ENCODE data around the gene U2AF2. TPM values are rescaled to one million over a fixed set of nuclear protein-coding genes. Genes with fewer than 3 reads are reported as not detected.

U2AF2 gene
- total and polyA plus RNA-seq, 2 of the 8 experiments (the other 6 are each of a cell fraction or from before 2014, with no cell fraction given), result 162 to 252 TPM

DNA sequence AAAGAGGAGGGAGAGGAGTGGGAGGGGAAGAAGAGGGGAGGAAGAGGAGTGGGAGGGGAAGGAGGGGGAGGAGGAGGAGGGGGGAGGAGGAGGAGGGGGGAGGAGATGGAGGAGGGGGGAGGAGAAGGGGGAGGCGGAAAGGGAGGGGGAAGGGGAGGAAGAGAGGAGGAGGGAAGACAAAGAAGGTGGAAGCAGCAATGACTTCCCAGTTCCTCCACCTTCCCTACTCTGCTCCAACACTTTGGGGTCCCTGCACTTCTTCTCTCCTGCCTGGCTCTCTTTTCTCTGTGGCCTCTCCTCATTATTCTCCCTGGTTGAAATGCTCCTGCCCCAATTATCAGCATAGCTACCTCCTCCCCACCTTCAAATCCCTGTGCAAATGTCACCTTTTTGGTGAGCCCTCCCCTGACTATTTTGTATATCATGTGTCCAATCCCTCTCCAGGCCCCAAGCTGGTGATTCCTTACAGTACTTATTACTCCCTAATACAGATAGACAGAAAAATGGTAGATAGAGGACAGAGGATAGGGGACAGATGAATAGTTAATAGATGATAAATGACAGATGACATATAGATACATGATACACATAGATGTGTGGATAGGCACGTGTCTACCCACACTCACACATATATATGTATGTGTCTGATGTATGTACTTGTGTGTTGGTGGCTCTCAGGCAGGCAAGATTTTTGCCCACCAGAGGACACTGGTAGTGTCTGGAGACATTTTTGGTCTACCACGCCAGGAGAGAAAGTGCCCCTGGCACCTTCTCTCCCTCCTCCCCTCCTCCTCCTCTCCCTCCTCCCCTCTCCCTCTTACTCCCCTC, 58.2 kb downstream of the U2AF2 start:
- H3K23me2 ChIP-seq (ENCODE audit: low read depth, low read length), result no peaks in the 10 kb centered on the region
- H3K4me3 ChIP-seq (ENCODE audit: extremely low read depth in 1 of 4, insufficient read depth in 2 of 4, low read depth in 3 of 4, low read length in 4 of 4), result no peak overlapping the region
- no peak overlapping the region for H3K27ac ChIP-seq (ENCODE audit: low read depth, low read length)
- H3K79me1 ChIP-seq (ENCODE audit: low read depth, low read length), result no peaks in the 10 kb centered on the region
- no peak overlapping the region for H3K14ac ChIP-seq (ENCODE audit: insufficient read length)
- H3K4me2 ChIP-seq (ENCODE audit: insufficient read depth in 1 of 2, low read depth in 2 of 2, low read length in 2 of 2), result no peak overlapping the region
- H3K79me2 ChIP-seq (ENCODE audit: control insufficient read depth in 1 of 2, insufficient read depth in 2 of 2, low read length in 2 of 2), result no peaks in the 10 kb centered on the region
- no peak overlapping the region for H4K8ac ChIP-seq (ENCODE audit: extremely low read depth, insufficient read depth, low read length)
- POLR2A ChIA-PET (ENCODE audit: partially characterized antibody), result no interaction called here
- CTCF ChIA-PET (ENCODE audit: partially characterized antibody), result no interaction called here
- no peak overlapping the region for H2BK120ac ChIP-seq (replicated peaks; ENCODE audit: low read depth, low read length)
- H4K20me1 ChIP-seq (replicated peaks in 1 of 2; ENCODE audit: control insufficient read depth in 1 of 2, insufficient read depth in 2 of 2, low read length in 2 of 2), result no peaks in the 10 kb centered on the region
- H2AFZ ChIP-seq (ENCODE audit: low read length), result no peak overlapping the region
- no peak overlapping the region for H2AK5ac ChIP-seq (ENCODE audit: low read depth, low read length)
- peaks cover 53 to 70% of the 10 kb centered on the region in 2 experiments for H3K9me3 ChIP-seq (ENCODE audit: insufficient read depth in 2 of 2, low read depth in 1 of 2, low read length in 1 of 2)
- WGBS, 2 experiments (ENCODE audit: extremely low coverage in 1 of 2, insufficient coverage in 1 of 2, insufficient read length in 1 of 2, insufficient replicate concordance in 2 of 2, low coverage in 1 of 2, low lambda C conversion rate in 2 of 2, missing lambda C conversion rate in 1 of 2), result 73% methylated on average over 1 of the region's 3 CpGs; no CpG with 5 or more reads in 1 of the 2 experiments
- H4K5ac ChIP-seq (ENCODE audit: insufficient read length, low read depth, low read length), result no peak overlapping the region
- FAIRE-seq, result no peak
- H3K9ac ChIP-seq (replicated peaks in 1 of 4; ENCODE audit: extremely low read depth in 1 of 4, low read depth in 3 of 4, low read length in 3 of 4), result no peak overlapping the region
- H3K23ac ChIP-seq (ENCODE audit: insufficient read length), result no peak overlapping the region
- H3K27me3 ChIP-seq (replicated peaks in 1 of 4; ENCODE audit: control insufficient read depth in 3 of 4, extremely low read depth in 1 of 4, insufficient read depth in 3 of 4, low read length in 3 of 4), result no peaks in the 10 kb centered on the region
- no peaks in the 10 kb centered on the region for H3K36me3 ChIP-seq (ENCODE audit: control insufficient read depth in 2 of 4, insufficient read depth in 4 of 4, low read length in 3 of 4)
- no peaks in the 10 kb centered on the region for H3K4me1 ChIP-seq (replicated peaks in 1 of 4; ENCODE audit: control insufficient read depth in 3 of 4, insufficient read depth in 4 of 4, low read length in 3 of 4)
- H2BK12ac ChIP-seq (ENCODE audit: low read depth, low read length), result no peak overlapping the region
- no peak overlapping the region for H2BK20ac ChIP-seq (ENCODE audit: low read length)
- H4K91ac ChIP-seq (replicated peaks; ENCODE audit: insufficient read length, low read length), result no peak overlapping the region
- no peak overlapping the region for H3K56ac ChIP-seq (replicated peaks; ENCODE audit: insufficient read length, low read depth, low read length)
- DNase-seq (ENCODE audit: low read depth in 1 of 2, low spot score in 2 of 2), result no peak
- no peak overlapping the region for H2BK15ac ChIP-seq (ENCODE audit: low read length)
- no peak overlapping the region for H2BK5ac ChIP-seq (ENCODE audit: low read depth, low read length)
- no peak overlapping the region for H3K18ac ChIP-seq (ENCODE audit: extremely low read depth, low read length)
- TF ChIP-seq RBBP5 (IDR thresholded peaks at IDR 0.05; ENCODE audit: borderline replicate concordance, low read depth, low read length) (no peak), TAF7 (optimal IDR thresholded peaks at IDR 0.05; ENCODE audit: borderline replicate concordance, low read depth, low read length) (no peak), SUZ12 (IDR thresholded peaks at IDR 0.05; ENCODE audit: low read length) (no peak), E2F6 (IDR thresholded peaks at IDR 0.05) (no peak), GTF2F1 (IDR thresholded peaks at IDR 0.05; ENCODE audit: borderline replicate concordance, low read depth, low read length) (no peak), EGR1 (IDR thresholded peaks at IDR 0.05; ENCODE audit: borderline replicate concordance, low read depth, low read length) (no peak), GABPA (IDR thresholded peaks at IDR 0.05; ENCODE audit: borderline replicate concordance, insufficient read depth, low read length) (no peak), SIN3A (conservative IDR thresholded peaks at IDR 0.05 in 1 of 2, IDR thresholded peaks at IDR 0.05 in 1 of 2; ENCODE audit: low read depth in 1 of 2, low read length in 2 of 2) (no peak)
- no peak overlapping the region for H3K4ac ChIP-seq (replicated peaks; ENCODE audit: insufficient read length, low read depth, low read length)

Data from H1 (cell line).